ENCODE data around the gene SSH2.

GRCh38 chr17:29633886-29634285 is 296.1 kb downstream of the SSH2 start:
- TF ChIP-seq CTCF (conservative IDR thresholded peaks at IDR 0.05; ENCODE audit: low read depth, low read length): no peak
- TF ChIP-seq EZH2phosphoT487 (IDR thresholded peaks at IDR 0.05; ENCODE audit: borderline replicate concordance, low read length): no peak
- TF ChIP-seq EZH2 (IDR thresholded peaks at IDR 0.05; ENCODE audit: low read length, unreplicated experiment): no peak

Data from PC-3 (cell line).